H9 (cell line): ENCODE results near the gene SDK2. TPM values are rescaled to one million over a fixed set of nuclear protein-coding genes. Genes with fewer than 3 reads are reported as not detected.
A peak's percentile ranks its signal among the peaks of the same experiment; 100 is the strongest.

Experiments used
- DNase-seq: peaks from one replicate; pipeline ENCODE4 v3.0.0-alpha.2; 2017
- H2AFZ ChIP-seq: one replicate; pipeline ENCODE4 v1.6.1; 2013; ENCODE audit warnings: mild to moderate bottlenecking, low read length, control low read depth, moderate library complexity
- H2AK5ac ChIP-seq: 2 replicates; pipeline ENCODE4 v1.6.1; 2013; ENCODE audit warnings: low read length, control low read depth, mixed read lengths; ENCODE audit not compliant: insufficient read length
- H2BK120ac ChIP-seq: one replicate; pipeline ENCODE4 v1.6.1; 2013; ENCODE audit warnings: low read depth, mild to moderate bottlenecking, low read length, control low read depth, inconsistent platforms; ENCODE audit not compliant: poor library complexity, severe bottlenecking
- H2BK12ac ChIP-seq: 2 replicates; pipeline ENCODE4 v1.6.1; 2013; ENCODE audit warnings: low read length, control low read depth, mixed read lengths, low read depth; ENCODE audit not compliant: insufficient read length
- H2BK15ac ChIP-seq: 2 replicates; pipeline ENCODE4 v1.6.1; 2013; ENCODE audit warnings: low read depth, low read length, control low read depth
- H2BK20ac ChIP-seq: one replicate; pipeline ENCODE4 v1.6.1; 2013; ENCODE audit warnings: low read depth, mild to moderate bottlenecking, low read length, control low read depth, inconsistent platforms; ENCODE audit not compliant: poor library complexity, severe bottlenecking
- H2BK5ac ChIP-seq: 2 replicates; pipeline ENCODE4 v1.6.1; 2013; ENCODE audit warnings: low read length, control low read depth, mixed read lengths; ENCODE audit not compliant: insufficient read length
- H3K14ac ChIP-seq: 2 replicates; pipeline ENCODE4 v1.6.1; 2013; ENCODE audit warnings: low read length, control low read depth; ENCODE audit not compliant: insufficient read depth
- H3K18ac ChIP-seq: 2 replicates; pipeline ENCODE4 v1.6.1; 2013; ENCODE audit warnings: low read depth, mild to moderate bottlenecking, mixed read lengths, low read length, control low read depth; ENCODE audit not compliant: insufficient read length
- H3K23ac ChIP-seq: 2 replicates; pipeline ENCODE4 v1.6.1; 2013; ENCODE audit warnings: low read length, control low read depth, mixed read lengths, low read depth; ENCODE audit not compliant: insufficient read length
- H3K23me2 ChIP-seq: 2 replicates; pipeline ENCODE4 v1.6.1; 2013; ENCODE audit warnings: low read depth, mild to moderate bottlenecking, mixed read lengths, low read length, control low read depth; ENCODE audit not compliant: insufficient read length, poor library complexity, severe bottlenecking
- H3K27ac ChIP-seq: 2 replicates; pipeline ENCODE4 v1.5.1; 2013; ENCODE audit warnings: low read length, control low read depth, mixed read lengths, low read depth; ENCODE audit not compliant: insufficient read length
- H3K27me3 ChIP-seq: 2 replicates; pipeline ENCODE4 v1.6.1; 2013; ENCODE audit warnings: low read length, control low read depth, inconsistent platforms; ENCODE audit not compliant: insufficient read depth
- H3K4ac ChIP-seq: 2 replicates; pipeline ENCODE4 v1.6.1; 2013; ENCODE audit warnings: low read depth, mild to moderate bottlenecking, control low read depth, inconsistent platforms, low read length, moderate library complexity
- H3K4me1 ChIP-seq: 2 replicates; pipeline ENCODE4 v1.6.1; 2013; ENCODE audit warnings: low read length, control low read depth, inconsistent platforms; ENCODE audit not compliant: insufficient read depth
- H3K4me2 ChIP-seq: 2 replicates; pipeline ENCODE4 v1.6.1; 2013; ENCODE audit warnings: low read length, control low read depth, mixed read lengths; ENCODE audit not compliant: insufficient read length, insufficient read depth
- H3K56ac ChIP-seq: 2 replicates; pipeline ENCODE4 v1.6.1; 2013; ENCODE audit warnings: low read depth, mild to moderate bottlenecking, mixed read lengths, low read length, control low read depth; ENCODE audit not compliant: insufficient read length
- H3K79me1 ChIP-seq: 2 replicates; pipeline ENCODE4 v1.6.1; 2013; ENCODE audit warnings: low read depth, mild to moderate bottlenecking, moderate library complexity, low read length, control low read depth, inconsistent platforms; ENCODE audit not compliant: insufficient read depth, poor library complexity, severe bottlenecking
- H3K79me2 ChIP-seq: 2 replicates; pipeline ENCODE4 v1.6.1; 2013; ENCODE audit warnings: low read length, control low read depth, inconsistent platforms; ENCODE audit not compliant: insufficient read depth
- H3K9ac ChIP-seq: 2 replicates; pipeline ENCODE4 v1.6.1; 2013; ENCODE audit warnings: low read length, control low read depth, mixed read lengths; ENCODE audit not compliant: insufficient read length; ENCODE audit errors: extremely low read depth
- H3K9me3 ChIP-seq: one replicate; pipeline ENCODE4 v1.6.1; 2013; ENCODE audit warnings: low read depth, low read length, inconsistent platforms; ENCODE audit not compliant: control insufficient read depth
- H3T11ph ChIP-seq: one replicate; pipeline ENCODE4 v1.6.1; 2013; ENCODE audit warnings: mild to moderate bottlenecking, low read length, control low read depth, inconsistent platforms
- H4K20me1 ChIP-seq: one replicate; pipeline ENCODE4 v1.6.1; 2013; ENCODE audit not compliant: control insufficient read depth, insufficient read length, insufficient read depth
- H4K5ac ChIP-seq: 2 replicates; pipeline ENCODE4 v1.6.1; 2013; ENCODE audit warnings: low read depth, mild to moderate bottlenecking, mixed read lengths, low read length, control low read depth; ENCODE audit not compliant: insufficient read length
- H4K8ac ChIP-seq: replicated peaks from 2 replicates; pipeline ENCODE4 v1.6.1; 2013; ENCODE audit warnings: low read length, control low read depth, mixed read lengths, low read depth; ENCODE audit not compliant: insufficient read length
- H4K91ac ChIP-seq: 2 replicates; pipeline ENCODE4 v1.6.1; 2013; ENCODE audit warnings: low read depth, mild to moderate bottlenecking, moderate library complexity, mixed read lengths, low read length, control low read depth; ENCODE audit not compliant: insufficient read length
- H3K27ac Mint-ChIP-seq, 3 experiments: 2 replicates in 2 of 3; 3 replicates in 1 of 3; pipeline ENCODE4 v1.8.0; 2020 to 2021; ENCODE audit warnings: mixed read lengths in 3 of 3, mild to moderate bottlenecking in 1 of 3, moderate library complexity in 1 of 3
- H3K27me3 Mint-ChIP-seq: 2 replicates; pipeline ENCODE4 v1.8.0; 2021; ENCODE audit warnings: low read depth, mild to moderate bottlenecking, moderate library complexity, mixed read lengths
- H3K36me3 Mint-ChIP-seq, 3 experiments: 2 replicates in 2 of 3; 3 replicates in 1 of 3; pipeline ENCODE4 v1.8.0; 2020 to 2021; ENCODE audit warnings: low read depth in 3 of 3, mixed read lengths in 3 of 3; ENCODE audit not compliant: insufficient read depth in 1 of 3
- H3K4me1 Mint-ChIP-seq, 2 experiments: 2 replicates each; pipeline ENCODE4 v1.8.0; 2020; ENCODE audit warnings: mixed read lengths in 2 of 2
- H3K4me3 Mint-ChIP-seq, 2 experiments: 2 replicates in 1 of 2; 3 replicates in 1 of 2; pipeline ENCODE4 v1.8.0; 2020 to 2021; ENCODE audit warnings: mild to moderate bottlenecking in 2 of 2, mixed read lengths in 2 of 2, moderate library complexity in 1 of 2
- H3K9me3 Mint-ChIP-seq, 2 experiments: 2 replicates in 1 of 2; 3 replicates in 1 of 2; pipeline ENCODE4 v1.8.0; 2020; ENCODE audit warnings: mild to moderate bottlenecking in 2 of 2, mixed read lengths in 2 of 2, moderate library complexity in 1 of 2
- WGBS: extraction: QIAGEN DNeasy Blood & Tissue Kit; methylation state at CpG from one replicate; pipeline ENCODE4 v1.1.7; 2013; ENCODE audit warnings: missing lambda C conversion rate, low lambda C conversion rate, mixed read lengths; ENCODE audit not compliant: insufficient read length; ENCODE audit errors: extremely low coverage; 5-methylcytosine and 5-hydroxymethylcytosine counted together
- total RNA-seq: library from RNA; stranded (reverse); gene quantifications from 2 replicates; pipeline ENCODE4 v1.2.1, GENCODE V29; 2021
- TF ChIP-seq, protein P1 (sequence below): fragments of 200-600 bp; sonication (generic); conservative IDR thresholded peaks from 3 replicates; pipeline ENCODE4 v1.8.0; 2021; ENCODE audit warnings: antibody characterized with exemption, mild to moderate bottlenecking

Gene SDK2
- total RNA-seq, 1 experiment from 2014 or later = 9.1 TPM

DNA sequence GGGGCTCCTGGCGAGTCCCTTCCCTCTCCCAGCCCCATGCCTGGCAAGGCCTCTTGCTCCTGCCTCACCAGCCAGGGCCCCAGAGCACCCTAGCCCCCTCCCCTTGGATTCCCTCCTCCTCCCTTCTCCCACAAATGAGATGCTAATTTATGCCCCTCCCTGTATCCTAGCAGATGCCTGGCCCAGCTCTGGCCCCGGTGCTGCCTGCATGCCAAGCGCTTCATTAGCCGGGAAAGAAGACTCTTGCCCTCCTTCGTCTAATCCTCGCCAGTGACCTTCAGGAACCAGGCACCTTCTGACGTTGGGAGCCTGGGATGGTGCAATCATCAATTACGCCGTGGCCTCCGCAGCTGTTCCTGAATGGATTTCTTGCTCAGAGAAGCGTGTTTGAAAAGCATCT is 127.8 kb downstream of the SDK2 start:
- Histone ChIP-seq H3K27ac (no peak overlapping the region), H3T11ph (no peak overlapping the region), H4K91ac (no peak overlapping the region), H3K4me1 (no peaks in the 10 kb centered on the region), H3K56ac (no peak overlapping the region), H3K79me1 (no peaks in the 10 kb centered on the region), H2AK5ac (no peak overlapping the region), H3K4me2 (no peak overlapping the region), H3K23ac (no peak overlapping the region), H2AFZ (no peak overlapping the region), H3K14ac (no peak overlapping the region), H3K27me3 (no peaks in the 10 kb centered on the region; the same call in 1 of the 2 replicates), H2BK20ac (no peak overlapping the region), H4K5ac (no peak overlapping the region), H2BK120ac (no peak overlapping the region), H3K9me3 (no peaks in the 10 kb centered on the region), H2BK15ac (no peak overlapping the region), H3K18ac (no peak overlapping the region), H3K9ac (no peak overlapping the region), H2BK5ac (no peak overlapping the region), H3K79me2 (no peaks in the 10 kb centered on the region), H2BK12ac (no peak overlapping the region), H4K8ac (no peak overlapping the region), H4K20me1 (no peaks in the 10 kb centered on the region), H3K23me2 (no peaks in the 10 kb centered on the region), H3K4ac (no peak overlapping the region)
- Mint-ChIP-seq H3K4me1 (peaks cover 24 to 45% of the 10 kb centered on the region in 2 experiments), H3K27me3 (peaks cover 5% of the 10 kb centered on the region), H3K36me3 (no peaks in the 10 kb centered on the region; a peak in 1 of 7 replicates), H3K4me3 (no peak overlapping the region), H3K9me3 (no peaks in the 10 kb centered on the region), H3K27ac (peak overlapping the region in 1 of 3 experiments; percentile 83; a peak in 1 of 7 replicates)
- no CpG with 5 or more reads among the region's 11 CpGs for WGBS
- no peak for DNase-seq
- TF ChIP-seq, protein P1, sequence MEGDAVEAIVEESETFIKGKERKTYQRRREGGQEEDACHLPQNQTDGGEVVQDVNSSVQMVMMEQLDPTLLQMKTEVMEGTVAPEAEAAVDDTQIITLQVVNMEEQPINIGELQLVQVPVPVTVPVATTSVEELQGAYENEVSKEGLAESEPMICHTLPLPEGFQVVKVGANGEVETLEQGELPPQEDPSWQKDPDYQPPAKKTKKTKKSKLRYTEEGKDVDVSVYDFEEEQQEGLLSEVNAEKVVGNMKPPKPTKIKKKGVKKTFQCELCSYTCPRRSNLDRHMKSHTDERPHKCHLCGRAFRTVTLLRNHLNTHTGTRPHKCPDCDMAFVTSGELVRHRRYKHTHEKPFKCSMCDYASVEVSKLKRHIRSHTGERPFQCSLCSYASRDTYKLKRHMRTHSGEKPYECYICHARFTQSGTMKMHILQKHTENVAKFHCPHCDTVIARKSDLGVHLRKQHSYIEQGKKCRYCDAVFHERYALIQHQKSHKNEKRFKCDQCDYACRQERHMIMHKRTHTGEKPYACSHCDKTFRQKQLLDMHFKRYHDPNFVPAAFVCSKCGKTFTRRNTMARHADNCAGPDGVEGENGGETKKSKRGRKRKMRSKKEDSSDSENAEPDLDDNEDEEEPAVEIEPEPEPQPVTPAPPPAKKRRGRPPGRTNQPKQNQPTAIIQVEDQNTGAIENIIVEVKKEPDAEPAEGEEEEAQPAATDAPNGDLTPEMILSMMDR = no peak
